ENCODE measurements around the gene OR2Y1.
"Not testable (repeated sequence)": the region's sequence is repeated elsewhere in the genome, so short reads cannot be mapped to it uniquely, and the experiment has no call there.

OR2Y1 gene

GRCh38 chr5:180740953-180741352 lies 1.1 kb upstream of the OR2Y1 start:
- in situ Hi-C loops (cut with HindIII; ENCODE audit: low sequenced_read_pairs) = not testable (repeated sequence)

- in situ Hi-C loops (cut with HindIII; ENCODE audit: low sequenced_read_pairs) = no loop called here
These were observed 587 bp downstream of the OR2Y1 start for GRCh38 chr5:180739271-180739670.

- in situ Hi-C loops (cut with HindIII; ENCODE audit: low sequenced_read_pairs) = no loop called here
These were observed 3.3 kb downstream of the OR2Y1 start for GRCh38 chr5:180736536-180736935.

GRCh38 chr5:180724944-180725343 lies 14.9 kb downstream of the OR2Y1 start:
- in situ Hi-C loops (cut with HindIII; ENCODE audit: low sequenced_read_pairs) = no loop called here

- in situ Hi-C loops (cut with HindIII; ENCODE audit: low sequenced_read_pairs) = no loop called here
These were observed 15.9 kb downstream of the OR2Y1 start for GRCh38 chr5:180723936-180724335.

- in situ Hi-C loops (cut with HindIII; ENCODE audit: low sequenced_read_pairs) = no loop called here
These were observed 19.4 kb downstream of the OR2Y1 start for GRCh38 chr5:180720486-180720885.

GRCh38 chr5:180719781-180720180 lies 20.1 kb downstream of the OR2Y1 start:
- in situ Hi-C loops (cut with HindIII; ENCODE audit: low sequenced_read_pairs) = no loop called here

- in situ Hi-C loops (cut with HindIII; ENCODE audit: low sequenced_read_pairs) = no loop called here
These were observed 20.9 kb downstream of the OR2Y1 start for GRCh38 chr5:180718810-180719453.

GRCh38 chr5:180717989-180718388 lies 21.9 kb downstream of the OR2Y1 start:
- in situ Hi-C loops (cut with HindIII; ENCODE audit: low sequenced_read_pairs) = no loop called here

- in situ Hi-C loops (cut with HindIII; ENCODE audit: low sequenced_read_pairs) = no loop called here
These were observed 35.5 kb downstream of the OR2Y1 start for GRCh38 chr5:180704362-180704761.

GRCh38 chr5:180703912-180704311 lies 35.9 kb downstream of the OR2Y1 start:
- in situ Hi-C loops (cut with HindIII; ENCODE audit: low sequenced_read_pairs) = no loop called here

- in situ Hi-C loops (cut with HindIII; ENCODE audit: low sequenced_read_pairs) = not testable (repeated sequence)
These were observed 36.5 kb downstream of the OR2Y1 start for GRCh38 chr5:180703371-180703770.

- in situ Hi-C loops (cut with HindIII; ENCODE audit: low sequenced_read_pairs) = not testable (repeated sequence)
These were observed 39.4 kb downstream of the OR2Y1 start for GRCh38 chr5:180700440-180700839.

- in situ Hi-C loops (cut with HindIII; ENCODE audit: low sequenced_read_pairs) = loop anchor here (10.0 kb wide), 1 partner anchor 54 kb away; the partner anchor contains the start of gene FLT4
These were observed 40.8 kb downstream of the OR2Y1 start for GRCh38 chr5:180699042-180699441.

GRCh38 chr5:180696116-180696515 lies 43.7 kb downstream of the OR2Y1 start:
- in situ Hi-C loops (cut with HindIII; ENCODE audit: low sequenced_read_pairs) = loop anchor here (10.0 kb wide), 1 partner anchor 51 kb away; the partner anchor contains the start of gene FLT4

GRCh38 chr5:180692429-180692828 lies 47.4 kb downstream of the OR2Y1 start:
- in situ Hi-C loops (cut with HindIII; ENCODE audit: low sequenced_read_pairs) = loop anchor here (10.0 kb wide), 1 partner anchor 48 kb away; the partner anchor contains the start of gene FLT4

GRCh38 chr5:180691046-180691445 lies 48.8 kb downstream of the OR2Y1 start:
- in situ Hi-C loops (cut with HindIII; ENCODE audit: low sequenced_read_pairs) = loop anchor here (10.0 kb wide), 1 partner anchor 46 kb away; the partner anchor contains the start of gene FLT4

- in situ Hi-C loops (cut with HindIII; ENCODE audit: low sequenced_read_pairs) = loop anchor here (10.0 kb wide), 1 partner anchor 46 kb away; the partner anchor contains the start of gene FLT4
These were observed 49.3 kb downstream of the OR2Y1 start for GRCh38 chr5:180690562-180690961.

- in situ Hi-C loops (cut with HindIII; ENCODE audit: low sequenced_read_pairs) = loop anchor here (10.0 kb wide), 1 partner anchor 45 kb away; the partner anchor contains the start of gene FLT4
These were observed 50.1 kb downstream of the OR2Y1 start for GRCh38 chr5:180689775-180690174.
